ENCODE results near the gene FTO. TPM values are rescaled to one million over a fixed set of nuclear protein-coding genes. Genes with fewer than 3 reads are reported as not detected.

The FTO gene
- total and polyA plus RNA-seq, 2 of the 13 experiments (the other 11 are each of a cell fraction or from before 2014, with no cell fraction given), result 41.6 to 55.8 TPM

- FAIRE-seq (no peak), ATAC-seq (no peak), DNase-seq (ENCODE audit: low spot score) (peak; percentile 70)
- CTCF ChIA-PET (ENCODE audit: low intra/inter-chr PET ratio, low total read pairs), result no interaction called here
- BruUV-seq (replicated peaks), result no TSS peak
- no peak overlapping the region for H3K4me2 ChIP-seq (ENCODE audit: low read depth, low read length)
- intact Hi-C loops (cut with micrococcal nuclease; ENCODE audit: unreplicated experiment), result no loop called here
- WGBS (ENCODE audit: low lambda C conversion rate), result 89% methylated on average over 3 of the region's 3 CpGs
- H3K27ac ChIP-seq (ENCODE audit: extremely low read length, insufficient read depth, low read length), result no peak overlapping the region
- H3K9ac ChIP-seq (ENCODE audit: insufficient read depth, low read depth, low read length), result no peak overlapping the region
- no peak for TF ChIP-seq U2AF2 (IDR thresholded peaks at IDR 0.05; ENCODE audit: low read depth, low read length)
- TF ChIP-seq JUND (CRISPR knock-in tag; IDR thresholded peaks at IDR 0.05), result no peak
- TF ChIP-seq SOX5 (CRISPR knock-in tag; IDR thresholded peaks at IDR 0.05; ENCODE audit: borderline replicate concordance), result peak; percentile 81; the same call in 1 of the 2 replicates
- TF ChIP-seq ZNF607 (CRISPR knock-in tag; IDR thresholded peaks at IDR 0.05; ENCODE audit: borderline replicate concordance), result no peak
- no peak for TF ChIP-seq SKI (IDR thresholded peaks at IDR 0.05; ENCODE audit: partially characterized antibody)
- TF ChIP-seq ZNF331 (CRISPR knock-in tag; IDR thresholded peaks at IDR 0.05), result peak; percentile 83; the same call in 1 of the 2 replicates
- TF ChIP-seq ELF3 (CRISPR knock-in tag; IDR thresholded peaks at IDR 0.05), result no peak
- no peak for TF ChIP-seq SNAPC2 (CRISPR knock-in tag; IDR thresholded peaks at IDR 0.05)
- no peak for TF ChIP-seq SNAPC5 (CRISPR knock-in tag; IDR thresholded peaks at IDR 0.05; ENCODE audit: borderline replicate concordance)
- no peak for TF ChIP-seq STAT5B (CRISPR knock-in tag; IDR thresholded peaks at IDR 0.05)
- TF ChIP-seq IKZF5 (CRISPR knock-in tag; IDR thresholded peaks at IDR 0.05), result no peak
- no peak for TF ChIP-seq EZH2 (conservative IDR thresholded peaks at IDR 0.05; ENCODE audit: low read depth, low read length)
- TF ChIP-seq ZNF614 (CRISPR knock-in tag; IDR thresholded peaks at IDR 0.05; ENCODE audit: borderline replicate concordance), result no peak
- 0 out of 2 replicates have a peak, but pooled peaks have one; percentile 32 for TF ChIP-seq EHMT2 (IDR thresholded peaks at IDR 0.05; ENCODE audit: borderline replicate concordance, low read depth, low read length)
- no peak for TF ChIP-seq ARNTL (CRISPR knock-in tag; IDR thresholded peaks at IDR 0.05)
- TF ChIP-seq ZBTB7B (CRISPR knock-in tag; IDR thresholded peaks at IDR 0.05), result no peak
- TF ChIP-seq ZNF550 (CRISPR knock-in tag; IDR thresholded peaks at IDR 0.05; ENCODE audit: borderline replicate concordance), result no peak
- no peak for TF ChIP-seq ARHGAP35 (CRISPR knock-in tag; IDR thresholded peaks at IDR 0.05; ENCODE audit: borderline replicate concordance)
- no peak for TF ChIP-seq SOX13 (IDR thresholded peaks at IDR 0.05)
- peak in 1 of 2 experiments; percentile 86; a peak in 2 of 4 replicates for TF ChIP-seq SOX13 (CRISPR knock-in tag; conservative IDR thresholded peaks at IDR 0.05 in 1 of 2, IDR thresholded peaks at IDR 0.05 in 1 of 2)
- TF ChIP-seq MTERF4 (CRISPR knock-in tag; IDR thresholded peaks at IDR 0.05), result no peak
- no peak for TF ChIP-seq ZNF678 (CRISPR knock-in tag; IDR thresholded peaks at IDR 0.05)
- TF ChIP-seq TBX2 (CRISPR knock-in tag; IDR thresholded peaks at IDR 0.05; ENCODE audit: borderline replicate concordance), result 0 out of 2 replicates have a peak, but pooled peaks have one; percentile 28
- TF ChIP-seq YEATS2 (CRISPR knock-in tag; IDR thresholded peaks at IDR 0.05; ENCODE audit: borderline replicate concordance), result no peak
- in situ Hi-C loops (cut with HindIII; ENCODE audit: extremely low pct_ligation_motif_present, low pct_unique_long_range_greater_than_20kb), result no loop called here
- H4K20me1 ChIP-seq (ENCODE audit: insufficient read depth, low read length), result no peaks in the 10 kb centered on the region
- H2AFZ ChIP-seq (ENCODE audit: low read length), result no peak overlapping the region
- H3K36me3 ChIP-seq (replicated peaks in 1 of 2; ENCODE audit: control insufficient read depth in 1 of 2, insufficient read depth in 2 of 2, low read length in 2 of 2), result no peaks in the 10 kb centered on the region
- no peaks in the 10 kb centered on the region for H3K9me3 ChIP-seq (ENCODE audit: low read length)
- POLR2A ChIA-PET, result no interaction called here
- no peak overlapping the region for H3K4me3 ChIP-seq (replicated peaks in 1 of 3; ENCODE audit: insufficient read depth in 1 of 3, low read depth in 2 of 3, low read length in 3 of 3)
- H3K27me3 ChIP-seq (ENCODE audit: control insufficient read depth in 1 of 2, insufficient read depth in 2 of 2, low read length in 2 of 2), result no peaks in the 10 kb centered on the region
- H3K79me2 ChIP-seq (ENCODE audit: insufficient read depth, low read length), result no peaks in the 10 kb centered on the region
- peaks cover 18% of the 10 kb centered on the region for H3K4me1 ChIP-seq (ENCODE audit: insufficient read depth, low read length)
These were observed 351.9 kb downstream of the FTO start for GRCh38 chr16:54055864-54056263.
